ENCODE data around the gene OSBP. TPM values are rescaled to one million over a fixed set of nuclear protein-coding genes. Genes with fewer than 3 reads are reported as not detected.

OSBP gene
- total and polyA plus RNA-seq, 2 donors (not counting 1 experiment from before 2014, with no cell fraction given) = 12.6 to 40.2 TPM

DNA sequence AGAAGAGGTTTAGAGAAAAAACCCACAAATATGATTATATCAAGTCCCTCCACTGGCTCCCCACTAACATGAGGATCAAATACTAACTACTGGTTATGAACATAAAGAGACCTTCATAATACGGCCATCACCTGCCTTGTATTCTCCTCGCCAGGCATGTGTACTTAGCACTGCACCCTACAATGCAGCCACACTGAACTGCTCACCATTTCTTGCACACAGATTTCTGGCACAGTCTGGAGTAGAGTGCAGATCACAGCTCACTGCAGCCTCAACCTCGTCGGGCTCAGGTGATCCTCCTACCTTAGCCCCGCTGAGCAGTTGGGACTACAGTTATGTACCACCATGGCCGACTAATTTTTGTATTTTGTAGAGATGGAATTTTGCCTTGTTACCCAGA, 13.1 kb downstream of the OSBP start:
- H3K27ac ChIP-seq (ENCODE audit: low read length in 2 of 2) = no peak overlapping the region
- H3K9me3 ChIP-seq (ENCODE audit: control extremely low read depth in 1 of 3, control insufficient read depth in 2 of 3, insufficient read depth in 1 of 3, low read length in 2 of 3) = no peaks in the 10 kb centered on the region
- WGBS (ENCODE audit: insufficient coverage) = 90% methylated on average over 5 of the region's 6 CpGs
- intact Hi-C loops (cut with micrococcal nuclease) = no loop called here
- H4K20me1 ChIP-seq (ENCODE audit: control insufficient read depth, insufficient read depth, low read length, poor library complexity, severe bottlenecking) = peaks cover 42% of the 10 kb centered on the region
- H3K4me3 ChIP-seq (ENCODE audit: control extremely low read depth in 1 of 5, extremely low read depth in 1 of 5, insufficient read depth in 1 of 5, low read depth in 2 of 5, low read length in 4 of 5) = no peak overlapping the region
- Mint-ChIP-seq H3K9me3 (ENCODE audit: insufficient read depth) (no peaks in the 10 kb centered on the region), H3K27me3 (no peaks in the 10 kb centered on the region), H3K4me1 (peaks cover 2% of the 10 kb centered on the region), H3K4me3 (no peak overlapping the region), H3K27ac (no peak overlapping the region)
- H3K9ac ChIP-seq (ENCODE audit: low read length) = no peak overlapping the region
- TF ChIP-seq, protein P1, sequence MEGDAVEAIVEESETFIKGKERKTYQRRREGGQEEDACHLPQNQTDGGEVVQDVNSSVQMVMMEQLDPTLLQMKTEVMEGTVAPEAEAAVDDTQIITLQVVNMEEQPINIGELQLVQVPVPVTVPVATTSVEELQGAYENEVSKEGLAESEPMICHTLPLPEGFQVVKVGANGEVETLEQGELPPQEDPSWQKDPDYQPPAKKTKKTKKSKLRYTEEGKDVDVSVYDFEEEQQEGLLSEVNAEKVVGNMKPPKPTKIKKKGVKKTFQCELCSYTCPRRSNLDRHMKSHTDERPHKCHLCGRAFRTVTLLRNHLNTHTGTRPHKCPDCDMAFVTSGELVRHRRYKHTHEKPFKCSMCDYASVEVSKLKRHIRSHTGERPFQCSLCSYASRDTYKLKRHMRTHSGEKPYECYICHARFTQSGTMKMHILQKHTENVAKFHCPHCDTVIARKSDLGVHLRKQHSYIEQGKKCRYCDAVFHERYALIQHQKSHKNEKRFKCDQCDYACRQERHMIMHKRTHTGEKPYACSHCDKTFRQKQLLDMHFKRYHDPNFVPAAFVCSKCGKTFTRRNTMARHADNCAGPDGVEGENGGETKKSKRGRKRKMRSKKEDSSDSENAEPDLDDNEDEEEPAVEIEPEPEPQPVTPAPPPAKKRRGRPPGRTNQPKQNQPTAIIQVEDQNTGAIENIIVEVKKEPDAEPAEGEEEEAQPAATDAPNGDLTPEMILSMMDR (IDR thresholded peaks at IDR 0.05) = no peak
- TF ChIP-seq EZH2 (IDR thresholded peaks at IDR 0.05; ENCODE audit: borderline replicate concordance, insufficient read depth, low read depth, low read length, poor library complexity, severe bottlenecking) = no peak
- peaks cover 32 to 97% of the 10 kb centered on the region in 2 experiments for H3K36me3 ChIP-seq (replicated peaks in 1 of 2; ENCODE audit: control extremely low read depth in 1 of 2, control insufficient read depth in 1 of 2, extremely low read depth in 1 of 2, insufficient read depth in 2 of 2, low read length in 1 of 2)
- no peak overlapping the region for H2AFZ ChIP-seq (ENCODE audit: insufficient read depth, low read depth, low read length, poor library complexity, severe bottlenecking)
- H3K4me1 ChIP-seq (ENCODE audit: control insufficient read depth in 2 of 2, insufficient read depth in 2 of 2, low read length in 2 of 2) = no peaks in the 10 kb centered on the region
- ChIA-PET POLR2A (no interaction called here), CTCF (interaction anchor here (1.0 kb wide), 1 partner anchor 65 kb away, joined by 3 read pairs; no protein-coding TSS in a partner anchor)
- no peaks in the 10 kb centered on the region for H3K27me3 ChIP-seq (replicated peaks in 1 of 4; ENCODE audit: control extremely low read depth in 1 of 4, control insufficient read depth in 3 of 4, insufficient read depth in 4 of 4, low read length in 3 of 4)
- no peak overlapping the region for H3K4me2 ChIP-seq (replicated peaks; ENCODE audit: low read depth, low read length, poor library complexity, severe bottlenecking)
- no peak for ATAC-seq (ENCODE audit: low read depth)
- no peak for DNase-seq
- H3K79me2 ChIP-seq (ENCODE audit: control insufficient read depth, insufficient read depth, low read length) = peaks cover 63% of the 10 kb centered on the region

DNA sequence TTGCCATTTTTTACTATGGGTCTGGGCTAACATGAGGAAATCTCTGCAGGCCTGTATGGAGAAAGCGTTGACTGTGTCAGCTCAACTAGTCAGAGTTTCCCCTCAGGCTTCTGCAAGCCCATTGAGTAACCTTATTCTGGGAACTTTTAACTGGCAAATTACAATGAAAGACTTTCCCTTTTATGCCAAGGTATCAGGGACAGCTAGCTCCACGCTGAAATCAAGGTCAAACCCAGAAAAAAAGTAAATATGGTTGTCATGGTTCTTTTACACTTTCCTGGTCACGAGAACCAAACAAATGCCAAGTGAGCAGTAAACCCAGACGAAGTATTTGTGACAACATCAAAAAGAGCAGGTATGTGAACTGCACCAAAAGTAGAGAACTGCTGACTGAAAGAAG, 13.8 kb downstream of the OSBP start:
- ATAC-seq (ENCODE audit: low read depth) (no peak), DNase-seq (no peak)
- Histone ChIP-seq H3K4me1 (ENCODE audit: control insufficient read depth in 2 of 2, insufficient read depth in 2 of 2, low read length in 2 of 2) (no peaks in the 10 kb centered on the region), H3K36me3 (replicated peaks in 1 of 2; ENCODE audit: control extremely low read depth in 1 of 2, control insufficient read depth in 1 of 2, extremely low read depth in 1 of 2, insufficient read depth in 2 of 2, low read length in 1 of 2) (peaks cover 32 to 97% of the 10 kb centered on the region in 2 experiments), H3K27me3 (replicated peaks in 1 of 4; ENCODE audit: control extremely low read depth in 1 of 4, control insufficient read depth in 3 of 4, insufficient read depth in 4 of 4, low read length in 3 of 4) (no peaks in the 10 kb centered on the region), H2AFZ (ENCODE audit: insufficient read depth, low read depth, low read length, poor library complexity, severe bottlenecking) (no peak overlapping the region), H4K20me1 (ENCODE audit: control insufficient read depth, insufficient read depth, low read length, poor library complexity, severe bottlenecking) (peaks cover 41% of the 10 kb centered on the region), H3K27ac (ENCODE audit: low read length in 2 of 2) (no peak overlapping the region), H3K79me2 (ENCODE audit: control insufficient read depth, insufficient read depth, low read length) (peaks cover 58% of the 10 kb centered on the region), H3K4me3 (ENCODE audit: control extremely low read depth in 1 of 5, extremely low read depth in 1 of 5, insufficient read depth in 1 of 5, low read depth in 2 of 5, low read length in 4 of 5) (no peak overlapping the region), H3K4me2 (replicated peaks; ENCODE audit: low read depth, low read length, poor library complexity, severe bottlenecking) (no peak overlapping the region), H3K9ac (ENCODE audit: low read length) (no peak overlapping the region), H3K9me3 (ENCODE audit: control extremely low read depth in 1 of 3, control insufficient read depth in 2 of 3, insufficient read depth in 1 of 3, low read length in 2 of 3) (no peaks in the 10 kb centered on the region)
- no peaks in the 10 kb centered on the region for H3K27me3 Mint-ChIP-seq
- CTCF ChIA-PET = no interaction called here
- TF ChIP-seq EZH2 (IDR thresholded peaks at IDR 0.05; ENCODE audit: borderline replicate concordance, insufficient read depth, low read depth, low read length, poor library complexity, severe bottlenecking) = no peak
- TF ChIP-seq, protein P1 (IDR thresholded peaks at IDR 0.05) = no peak
- peaks cover 2% of the 10 kb centered on the region for H3K4me1 Mint-ChIP-seq
- no peak overlapping the region for H3K4me3 Mint-ChIP-seq
- no peaks in the 10 kb centered on the region for H3K9me3 Mint-ChIP-seq (ENCODE audit: insufficient read depth)
- 89% methylated on average over 3 of the region's 4 CpGs for WGBS (ENCODE audit: insufficient coverage)
- POLR2A ChIA-PET = no interaction called here
- H3K27ac Mint-ChIP-seq = no peak overlapping the region
- intact Hi-C loops (cut with micrococcal nuclease) = no loop called here

Data from B cell (primary cell).